22Rv1 (cell line): ENCODE measurements around the gene FAM120B.

Experiments used
- ZFX ChIP-seq: fragments of 450-650 bp; IDR thresholded peaks from 2 replicates; pipeline ENCODE4 v1.6.1; 2017; ENCODE audit warnings: antibody characterized with exemption, borderline replicate concordance
- TF ChIP-seq, protein P1 (sequence below): fragments of 450-650 bp; IDR thresholded peaks from 2 replicates; pipeline ENCODE4 v1.5.1; 2017; ENCODE audit warnings: mild to moderate bottlenecking

- no peak for TF ChIP-seq ZFX
- TF ChIP-seq, protein P1, sequence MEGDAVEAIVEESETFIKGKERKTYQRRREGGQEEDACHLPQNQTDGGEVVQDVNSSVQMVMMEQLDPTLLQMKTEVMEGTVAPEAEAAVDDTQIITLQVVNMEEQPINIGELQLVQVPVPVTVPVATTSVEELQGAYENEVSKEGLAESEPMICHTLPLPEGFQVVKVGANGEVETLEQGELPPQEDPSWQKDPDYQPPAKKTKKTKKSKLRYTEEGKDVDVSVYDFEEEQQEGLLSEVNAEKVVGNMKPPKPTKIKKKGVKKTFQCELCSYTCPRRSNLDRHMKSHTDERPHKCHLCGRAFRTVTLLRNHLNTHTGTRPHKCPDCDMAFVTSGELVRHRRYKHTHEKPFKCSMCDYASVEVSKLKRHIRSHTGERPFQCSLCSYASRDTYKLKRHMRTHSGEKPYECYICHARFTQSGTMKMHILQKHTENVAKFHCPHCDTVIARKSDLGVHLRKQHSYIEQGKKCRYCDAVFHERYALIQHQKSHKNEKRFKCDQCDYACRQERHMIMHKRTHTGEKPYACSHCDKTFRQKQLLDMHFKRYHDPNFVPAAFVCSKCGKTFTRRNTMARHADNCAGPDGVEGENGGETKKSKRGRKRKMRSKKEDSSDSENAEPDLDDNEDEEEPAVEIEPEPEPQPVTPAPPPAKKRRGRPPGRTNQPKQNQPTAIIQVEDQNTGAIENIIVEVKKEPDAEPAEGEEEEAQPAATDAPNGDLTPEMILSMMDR: no peak
These were observed 21.1 kb upstream of the FAM120B start for GRCh38 chr6:170285482-170285881.
